AG09319 (cell line): ENCODE data around the gene CACNA2D1.

Experiments used
- DNase-seq: peaks from one replicate; pipeline ENCODE4 v3.0.0-alpha.2; 2010; ENCODE audit warnings: low read depth; ENCODE audit errors: extremely low read depth
- CTCF ChIP-seq: IDR thresholded peaks from 2 replicates; pipeline ENCODE4 v1.5.1; 2011; ENCODE audit warnings: low read depth, mild to moderate bottlenecking, inconsistent platforms, low read length, moderate library complexity

CACNA2D1 gene

GRCh38 chr7:82054544-82054943, 389.0 kb downstream of the CACNA2D1 start:
- TF ChIP-seq CTCF, result no peak
- DNase-seq, result no peak

GRCh38 chr7:82053453-82054032, 390.0 kb downstream of the CACNA2D1 start:
- TF ChIP-seq CTCF, result no peak
- DNase-seq, result no peak

GRCh38 chr7:82051601-82052000, 392.0 kb downstream of the CACNA2D1 start:
- no peak for DNase-seq
- TF ChIP-seq CTCF, result no peak

- DNase-seq, result peak; percentile 12
- no peak for TF ChIP-seq CTCF
Observed at GRCh38 chr7:82050792-82051191, 392.8 kb downstream of the CACNA2D1 start.

GRCh38 chr7:82049891-82050533, 393.6 kb downstream of the CACNA2D1 start:
- no peak for TF ChIP-seq CTCF
- peak; percentile 19 for DNase-seq

GRCh38 chr7:82049442-82049841, 394.1 kb downstream of the CACNA2D1 start:
- no peak for DNase-seq
- TF ChIP-seq CTCF, result no peak

- TF ChIP-seq CTCF, result peak; percentile 55
- peak; percentile 19 for DNase-seq
Observed at GRCh38 chr7:82044497-82045080, 399.0 kb downstream of the CACNA2D1 start.
